Subcutaneous abdominal adipose tissue (tissue), 5 donors: Measurements from ENCODE around the gene TTLL6.

Source experiments
- H3K27ac ChIP-seq: one replicate; pipeline ENCODE4 v1.7.0; 2013; ENCODE audit warnings: low read depth, mild to moderate bottlenecking, inconsistent platforms, low read length, moderate library complexity
- H3K27me3 ChIP-seq, 5 donors: one replicate each; pipeline ENCODE4 v1.7.0; 2013; ENCODE audit warnings: low read length in 5 of 5, inconsistent platforms in 1 of 5; ENCODE audit not compliant: control insufficient read depth in 5 of 5, insufficient read depth in 4 of 5
- H3K36me3 ChIP-seq, 5 donors: one replicate each; pipeline ENCODE4 v1.7.0; 2013; ENCODE audit warnings: low read length in 5 of 5; ENCODE audit not compliant: control insufficient read depth in 5 of 5, insufficient read depth in 5 of 5
- H3K4me1 ChIP-seq, 5 donors: one replicate each; pipeline ENCODE4 v1.7.0; 2013; ENCODE audit warnings: low read length in 5 of 5, mild to moderate bottlenecking in 3 of 5, moderate library complexity in 1 of 5; ENCODE audit not compliant: control insufficient read depth in 5 of 5, insufficient read depth in 5 of 5
- H3K4me3 ChIP-seq, 5 donors: one replicate each; pipeline ENCODE4 v1.7.0; 2013; ENCODE audit warnings: low read length in 5 of 5, low read depth in 1 of 5
- H3K9ac ChIP-seq, 5 donors: one replicate each; pipeline ENCODE4 v1.7.0; 2013; ENCODE audit warnings: low read length in 5 of 5, mild to moderate bottlenecking in 4 of 5, moderate library complexity in 3 of 5
- H3K9me3 ChIP-seq, 5 donors: one replicate each; pipeline ENCODE4 v1.7.0; 2013; ENCODE audit warnings: low read length in 5 of 5; ENCODE audit not compliant: control insufficient read depth in 5 of 5
- donor health status: healthy.
- donor health status: healthy.
- donor health status: healthy.
- donor health status: healthy.
- donor health status: healthy.

The TTLL6 gene

DNA sequence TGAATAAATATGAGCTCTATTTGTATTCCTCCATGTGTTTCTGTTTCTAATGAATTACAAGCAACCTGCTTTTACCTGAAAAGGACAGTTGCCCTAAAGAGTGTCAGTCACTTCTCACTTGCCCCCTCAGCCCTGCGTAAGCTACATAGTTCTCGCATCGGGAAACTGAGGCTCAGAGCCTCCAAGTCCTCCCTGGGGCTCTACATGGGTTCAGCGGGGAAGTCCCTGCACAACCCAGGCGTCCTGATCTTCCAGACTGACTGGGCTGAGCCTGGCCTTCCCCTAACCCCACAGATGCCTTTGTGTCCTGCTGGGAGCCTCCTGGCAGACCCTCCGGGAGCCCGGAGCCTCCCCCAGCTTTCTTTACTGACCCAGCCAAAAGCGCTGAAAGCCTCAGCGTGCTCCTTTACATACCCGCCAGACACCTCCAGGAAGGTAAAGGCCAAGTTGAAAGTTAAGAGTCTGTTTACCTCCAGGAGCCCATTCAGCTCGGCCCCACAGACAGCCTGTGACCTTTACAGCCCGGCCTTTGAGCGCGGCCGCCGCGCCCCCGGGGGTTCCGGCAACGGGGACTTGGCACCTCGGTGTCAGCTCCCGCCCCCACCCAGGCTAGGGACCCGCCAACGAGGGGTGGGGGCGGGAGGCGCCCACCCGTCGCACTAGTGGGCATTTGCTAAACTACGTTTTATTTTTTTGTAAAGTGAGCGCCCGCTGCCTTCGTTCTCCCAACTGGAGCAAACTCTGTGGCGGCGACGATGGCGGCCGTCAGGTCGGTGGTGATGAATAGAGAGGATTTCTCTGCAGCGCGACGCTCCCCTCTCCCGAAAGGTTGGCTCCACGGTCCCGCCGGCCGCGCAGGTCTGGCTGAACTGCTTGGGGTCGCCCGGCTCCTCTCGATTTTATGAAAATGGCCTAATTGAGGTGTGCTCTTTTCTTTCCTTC is 84.1 kb downstream of the TTLL6 start:
- peaks cover 0 to 19% (median 13%) of the 10 kb centered on the region in 5 donors for H3K4me1 ChIP-seq
- H3K36me3 ChIP-seq = no peaks in the 10 kb centered on the region
- H3K27me3 ChIP-seq = peaks cover 57 to 89% (median 78%) of the 10 kb centered on the region in 5 donors
- H3K9me3 ChIP-seq = no peaks in the 10 kb centered on the region
- no peak overlapping the region for H3K4me3 ChIP-seq
- H3K27ac ChIP-seq = no peak overlapping the region
- H3K9ac ChIP-seq = no peak overlapping the region

GRCh38 chr17:48731355-48731754 is 85.7 kb downstream of the TTLL6 start:
- Histone ChIP-seq H3K9ac (no peak overlapping the region), H3K9me3 (no peaks in the 10 kb centered on the region), H3K36me3 (no peaks in the 10 kb centered on the region), H3K4me1 (peaks cover 0 to 20% (median 13%) of the 10 kb centered on the region in 5 donors), H3K27me3 (peaks cover 71 to 96% (median 87%) of the 10 kb centered on the region in 5 donors), H3K4me3 (no peak overlapping the region), H3K27ac (no peak overlapping the region)

DNA sequence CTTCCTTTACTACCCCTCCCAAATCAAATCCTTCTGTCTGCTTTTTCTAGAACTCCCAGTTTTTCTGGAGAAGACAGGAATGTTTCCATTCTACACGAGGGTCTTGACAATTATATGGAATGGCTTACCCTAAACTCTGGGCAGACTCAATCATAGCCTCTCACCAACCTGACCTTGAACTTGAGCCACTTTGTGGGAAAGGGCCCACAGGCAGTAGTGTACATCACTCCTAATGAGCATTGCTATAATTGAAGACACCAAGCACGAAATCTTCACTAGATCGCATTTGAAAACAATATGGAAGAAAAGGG is 86.8 kb downstream of the TTLL6 start:
- no peaks in the 10 kb centered on the region for H3K36me3 ChIP-seq
- H3K9ac ChIP-seq = no peak overlapping the region
- no peak overlapping the region for H3K27ac ChIP-seq
- H3K9me3 ChIP-seq = no peaks in the 10 kb centered on the region
- peaks cover 76 to 96% (median 87%) of the 10 kb centered on the region in 5 donors for H3K27me3 ChIP-seq
- no peak overlapping the region for H3K4me3 ChIP-seq
- H3K4me1 ChIP-seq = peaks cover 0 to 22% (median 13%) of the 10 kb centered on the region in 5 donors

- Histone ChIP-seq H3K4me3 (no peak overlapping the region), H3K36me3 (no peaks in the 10 kb centered on the region), H3K27me3 (peaks cover 76 to 96% (median 87%) of the 10 kb centered on the region in 5 donors), H3K9me3 (no peaks in the 10 kb centered on the region), H3K9ac (no peak overlapping the region), H3K4me1 (peaks cover 0 to 26% (median 19%) of the 10 kb centered on the region in 5 donors), H3K27ac (no peak overlapping the region)
Measured at GRCh38 chr17:48729335-48730239, 87.4 kb downstream of the TTLL6 start.

- Histone ChIP-seq H3K27me3 (peaks cover 73 to 96% (median 83%) of the 10 kb centered on the region in 5 donors), H3K9ac (no peak within 1 kb of the TSS), H3K27ac (no peak within 1 kb of the TSS)
Measured at GRCh38 chr17:48728232-48729231, 88.5 kb downstream of the TTLL6 start, which contains the start of gene HOXB13. Gene HOXB13, minus strand, starts transcription at chr17:48728750. Its CDS starts 157 bp downstream, at chr17:48728593.

DNA sequence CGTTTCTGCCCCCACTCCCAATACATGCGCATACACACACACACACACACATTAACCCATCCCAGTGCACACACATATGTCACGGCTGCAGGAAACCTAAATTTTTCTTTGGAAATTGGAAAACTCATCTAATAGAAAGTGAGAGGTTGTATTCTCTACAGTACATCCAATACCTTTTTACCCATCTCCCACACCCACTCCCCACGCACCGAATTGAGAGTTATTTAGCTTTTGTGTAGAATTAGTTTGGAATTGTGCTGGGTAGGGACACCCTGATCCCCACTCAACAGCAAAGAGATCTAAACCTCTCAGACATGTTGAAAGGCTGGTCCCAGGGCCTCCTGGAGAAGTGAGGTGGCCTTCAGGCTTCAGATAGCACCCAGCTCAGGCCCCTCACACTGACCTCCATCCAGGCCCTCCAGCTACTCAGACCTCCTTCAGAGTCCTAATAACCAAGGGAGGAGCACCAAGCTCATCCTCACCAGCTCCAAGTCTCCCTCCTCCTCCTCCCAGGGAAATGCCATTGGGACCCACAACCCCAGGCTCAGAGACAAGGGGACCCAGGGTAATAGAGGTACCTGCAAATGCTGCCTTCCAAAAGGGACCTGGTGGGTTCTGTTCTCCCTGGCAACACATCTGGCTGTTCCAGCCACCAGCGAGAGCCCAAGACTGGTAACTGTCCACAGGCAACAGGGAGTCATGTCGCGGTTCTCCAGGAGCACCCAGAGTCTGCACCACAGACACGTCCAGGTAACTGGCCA is 89.4 kb downstream of the TTLL6 start:
- no peak overlapping the region for H3K4me3 ChIP-seq
- peaks cover 0 to 41% (median 31%) of the 10 kb centered on the region in 5 donors for H3K4me1 ChIP-seq
- peaks cover 72 to 96% (median 83%) of the 10 kb centered on the region in 5 donors for H3K27me3 ChIP-seq
- H3K9me3 ChIP-seq = no peaks in the 10 kb centered on the region
- H3K36me3 ChIP-seq = no peaks in the 10 kb centered on the region
- no peak overlapping the region for H3K27ac ChIP-seq
- no peak overlapping the region for H3K9ac ChIP-seq

More at GRCh38 chr17:48728232-48729231, 88.5 kb downstream of the TTLL6 start, which contains the start of gene HOXB13:
- Histone ChIP-seq H3K4me1 (peaks cover 0 to 36% (median 27%) of the 10 kb centered on the region in 5 donors), H3K9me3 (no peaks in the 10 kb centered on the region), H3K36me3 (no peaks in the 10 kb centered on the region), H3K4me3 (peak within 1 kb of the TSS in 3 of 5 donors; percentile 23 to 38 (median 31))

GRCh38 chr17:48726916-48727286 is 90.1 kb downstream of the TTLL6 start:
- H3K36me3 ChIP-seq = no peaks in the 10 kb centered on the region
- peaks cover 0 to 45% (median 31%) of the 10 kb centered on the region in 5 donors for H3K4me1 ChIP-seq
- peaks cover 72 to 96% (median 88%) of the 10 kb centered on the region in 5 donors for H3K27me3 ChIP-seq
- no peak overlapping the region for H3K9ac ChIP-seq
- H3K9me3 ChIP-seq = no peaks in the 10 kb centered on the region
- no peak overlapping the region for H3K27ac ChIP-seq
- H3K4me3 ChIP-seq = no peak overlapping the region

- Histone ChIP-seq H3K27me3 (peaks cover 74 to 95% (median 84%) of the 10 kb centered on the region in 5 donors), H3K36me3 (no peaks in the 10 kb centered on the region), H3K4me3 (no peak overlapping the region), H3K9ac (no peak overlapping the region), H3K4me1 (peaks cover 0 to 45% (median 31%) of the 10 kb centered on the region in 5 donors), H3K27ac (no peak overlapping the region), H3K9me3 (no peaks in the 10 kb centered on the region)
Measured at GRCh38 chr17:48726114-48726915, 90.7 kb downstream of the TTLL6 start.
